Ishikawa (cell line): Measurements from ENCODE around the gene TUBGCP5.

Source experiments
- CEBPB ChIP-seq: IDR thresholded peaks from 2 replicates; pipeline ENCODE4 v1.6.1; 2012
- CREB1 ChIP-seq: IDR thresholded peaks from 2 replicates; pipeline ENCODE4 v1.6.1; 2012; ENCODE audit warnings: low read depth
- EGR1 ChIP-seq: IDR thresholded peaks from 2 replicates; pipeline ENCODE4 v1.6.1; 2012
- EP300 ChIP-seq: IDR thresholded peaks from 2 replicates; pipeline ENCODE4 v1.6.1; 2012; ENCODE audit warnings: borderline replicate concordance
- FOXM1 ChIP-seq: IDR thresholded peaks from 2 replicates; pipeline ENCODE4 v1.6.1; 2012; ENCODE audit warnings: low read depth, borderline replicate concordance
- NFIC ChIP-seq: IDR thresholded peaks from 2 replicates; pipeline ENCODE4 v1.6.1; 2012
- RAD21 ChIP-seq: IDR thresholded peaks from 2 replicates; pipeline ENCODE4 v1.6.1; 2012; ENCODE audit warnings: low read depth
- TAF1 ChIP-seq: IDR thresholded peaks from 2 replicates; pipeline ENCODE4 v1.6.1; 2012; ENCODE audit warnings: low read depth, mild to moderate bottlenecking
- TCF12 ChIP-seq: IDR thresholded peaks from 2 replicates; pipeline ENCODE4 v1.6.1; 2012; ENCODE audit warnings: low read depth
- TEAD4 ChIP-seq: IDR thresholded peaks from 2 replicates; pipeline ENCODE4 v1.6.1; 2012
- USF1 ChIP-seq: IDR thresholded peaks from 2 replicates; pipeline ENCODE4 v1.6.1; 2012
- YY1 ChIP-seq: IDR thresholded peaks from 2 replicates; pipeline ENCODE4 v1.6.1; 2012; ENCODE audit warnings: low read depth
- ZBTB7A ChIP-seq: IDR thresholded peaks from 2 replicates; pipeline ENCODE4 v1.6.1; 2012; ENCODE audit warnings: low read depth
- TF ChIP-seq, protein P1 (sequence below): IDR thresholded peaks from 2 replicates; pipeline ENCODE4 v1.6.1; 2012; ENCODE audit warnings: low read depth, mild to moderate bottlenecking
- TF ChIP-seq, protein P2 (sequence below): IDR thresholded peaks from 2 replicates; pipeline ENCODE4 v1.6.1; 2012

Gene TUBGCP5

DNA sequence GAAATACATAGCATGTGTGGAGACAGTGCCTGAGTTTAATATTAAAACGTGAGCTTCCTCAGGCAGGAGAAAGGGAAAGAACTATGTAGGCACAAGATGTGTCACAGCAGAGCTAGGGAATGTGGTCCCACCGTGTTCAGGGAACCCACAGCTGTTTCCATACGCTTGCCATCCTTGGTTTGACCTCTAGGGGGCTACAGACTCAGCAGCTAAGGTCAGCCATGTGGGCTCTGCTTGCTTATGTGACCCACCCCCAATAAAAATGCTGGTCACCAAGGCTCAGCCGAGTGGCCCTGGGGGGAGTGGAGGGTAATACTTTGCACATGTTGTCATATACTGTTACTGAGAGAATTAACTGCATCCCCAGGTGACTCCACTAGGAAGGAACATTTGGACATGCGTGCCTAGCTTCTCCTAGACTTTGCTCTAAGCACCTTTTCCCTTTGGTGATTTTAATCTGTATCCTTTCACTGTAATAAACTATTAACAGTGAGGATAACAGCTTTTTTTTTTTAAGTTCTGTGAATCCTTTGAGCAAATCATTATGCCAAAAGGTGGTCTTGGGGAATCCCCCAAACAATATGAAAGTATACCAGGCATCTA, 3.3 kb downstream of the TUBGCP5 start:
- no peak for TF ChIP-seq USF1
- TF ChIP-seq RAD21: peak; percentile 48; the same call in 1 of the 2 replicates

DNA sequence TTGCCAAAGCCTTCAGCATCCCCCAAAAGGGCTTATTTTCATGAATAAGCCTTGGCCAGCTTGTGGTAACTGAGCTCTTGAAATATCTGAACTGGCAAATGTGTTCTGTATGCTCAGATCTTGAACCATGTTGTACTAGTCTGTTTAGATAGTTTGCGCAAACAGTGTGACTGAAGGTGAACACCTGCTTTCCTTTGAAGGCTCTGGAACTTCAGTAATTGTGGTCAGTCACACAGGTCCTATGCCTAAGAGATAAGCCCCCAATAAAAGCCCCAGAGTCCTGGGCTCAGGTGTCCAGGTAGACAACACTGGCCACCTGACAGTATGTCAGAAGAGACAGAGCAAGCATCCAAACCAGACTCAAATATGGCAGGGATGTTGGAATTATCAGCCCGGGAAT, 5.4 kb downstream of the TUBGCP5 start:
- no peak for TF ChIP-seq TEAD4
- TF ChIP-seq TAF1: no peak
- no peak for TF ChIP-seq CREB1
- TF ChIP-seq, protein P1, sequence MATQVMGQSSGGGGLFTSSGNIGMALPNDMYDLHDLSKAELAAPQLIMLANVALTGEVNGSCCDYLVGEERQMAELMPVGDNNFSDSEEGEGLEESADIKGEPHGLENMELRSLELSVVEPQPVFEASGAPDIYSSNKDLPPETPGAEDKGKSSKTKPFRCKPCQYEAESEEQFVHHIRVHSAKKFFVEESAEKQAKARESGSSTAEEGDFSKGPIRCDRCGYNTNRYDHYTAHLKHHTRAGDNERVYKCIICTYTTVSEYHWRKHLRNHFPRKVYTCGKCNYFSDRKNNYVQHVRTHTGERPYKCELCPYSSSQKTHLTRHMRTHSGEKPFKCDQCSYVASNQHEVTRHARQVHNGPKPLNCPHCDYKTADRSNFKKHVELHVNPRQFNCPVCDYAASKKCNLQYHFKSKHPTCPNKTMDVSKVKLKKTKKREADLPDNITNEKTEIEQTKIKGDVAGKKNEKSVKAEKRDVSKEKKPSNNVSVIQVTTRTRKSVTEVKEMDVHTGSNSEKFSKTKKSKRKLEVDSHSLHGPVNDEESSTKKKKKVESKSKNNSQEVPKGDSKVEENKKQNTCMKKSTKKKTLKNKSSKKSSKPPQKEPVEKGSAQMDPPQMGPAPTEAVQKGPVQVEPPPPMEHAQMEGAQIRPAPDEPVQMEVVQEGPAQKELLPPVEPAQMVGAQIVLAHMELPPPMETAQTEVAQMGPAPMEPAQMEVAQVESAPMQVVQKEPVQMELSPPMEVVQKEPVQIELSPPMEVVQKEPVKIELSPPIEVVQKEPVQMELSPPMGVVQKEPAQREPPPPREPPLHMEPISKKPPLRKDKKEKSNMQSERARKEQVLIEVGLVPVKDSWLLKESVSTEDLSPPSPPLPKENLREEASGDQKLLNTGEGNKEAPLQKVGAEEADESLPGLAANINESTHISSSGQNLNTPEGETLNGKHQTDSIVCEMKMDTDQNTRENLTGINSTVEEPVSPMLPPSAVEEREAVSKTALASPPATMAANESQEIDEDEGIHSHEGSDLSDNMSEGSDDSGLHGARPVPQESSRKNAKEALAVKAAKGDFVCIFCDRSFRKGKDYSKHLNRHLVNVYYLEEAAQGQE: no peak
- no peak for TF ChIP-seq TCF12
- TF ChIP-seq FOXM1: no peak
- TF ChIP-seq CEBPB: no peak
- TF ChIP-seq EGR1: no peak
- no peak for TF ChIP-seq YY1
- TF ChIP-seq USF1: no peak
- no peak for TF ChIP-seq RAD21
- TF ChIP-seq, protein P2, sequence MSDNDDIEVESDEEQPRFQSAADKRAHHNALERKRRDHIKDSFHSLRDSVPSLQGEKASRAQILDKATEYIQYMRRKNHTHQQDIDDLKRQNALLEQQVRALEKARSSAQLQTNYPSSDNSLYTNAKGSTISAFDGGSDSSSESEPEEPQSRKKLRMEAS: no peak
- TF ChIP-seq EP300: no peak
- TF ChIP-seq ZBTB7A: no peak
- no peak for TF ChIP-seq NFIC

GRCh38 chr15:23026218-23026617, 13.2 kb downstream of the TUBGCP5 start:
- no peak for TF ChIP-seq EGR1
- no peak for TF ChIP-seq CEBPB
- TF ChIP-seq YY1: no peak
- no peak for TF ChIP-seq TAF1
- TF ChIP-seq TCF12: no peak
- TF ChIP-seq USF1: no peak
- TF ChIP-seq CREB1: no peak
- TF ChIP-seq TEAD4: no peak
- no peak for TF ChIP-seq ZBTB7A
- TF ChIP-seq RAD21: no peak

DNA sequence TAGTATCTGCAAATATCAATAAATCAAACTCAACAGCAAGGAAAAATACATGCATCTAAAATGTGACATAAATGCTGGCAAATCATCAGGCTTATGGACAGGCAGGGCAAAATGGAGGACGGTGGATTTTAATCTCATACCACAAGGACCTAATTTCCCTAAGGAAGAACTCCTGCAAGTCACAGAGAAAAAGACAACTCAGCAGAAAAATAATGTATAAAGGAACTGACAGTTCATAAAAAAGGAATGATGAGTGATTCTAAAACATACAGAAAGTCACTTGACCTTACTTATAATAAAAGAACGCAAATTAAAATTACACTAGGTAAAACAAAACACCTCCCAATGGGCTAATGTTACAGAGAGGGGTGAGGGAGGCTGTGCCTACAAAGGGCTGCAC, 17.2 kb downstream of the TUBGCP5 start:
- TF ChIP-seq YY1 (no peak), CREB1 (no peak), NFIC (no peak), TEAD4 (no peak), EP300 (no peak), RAD21 (no peak), USF1 (no peak), TCF12 (no peak), ZBTB7A (no peak), EGR1 (no peak), TAF1 (no peak), FOXM1 (no peak), CEBPB (no peak)
- TF ChIP-seq, protein P2: no peak
- TF ChIP-seq, protein P1: no peak

DNA sequence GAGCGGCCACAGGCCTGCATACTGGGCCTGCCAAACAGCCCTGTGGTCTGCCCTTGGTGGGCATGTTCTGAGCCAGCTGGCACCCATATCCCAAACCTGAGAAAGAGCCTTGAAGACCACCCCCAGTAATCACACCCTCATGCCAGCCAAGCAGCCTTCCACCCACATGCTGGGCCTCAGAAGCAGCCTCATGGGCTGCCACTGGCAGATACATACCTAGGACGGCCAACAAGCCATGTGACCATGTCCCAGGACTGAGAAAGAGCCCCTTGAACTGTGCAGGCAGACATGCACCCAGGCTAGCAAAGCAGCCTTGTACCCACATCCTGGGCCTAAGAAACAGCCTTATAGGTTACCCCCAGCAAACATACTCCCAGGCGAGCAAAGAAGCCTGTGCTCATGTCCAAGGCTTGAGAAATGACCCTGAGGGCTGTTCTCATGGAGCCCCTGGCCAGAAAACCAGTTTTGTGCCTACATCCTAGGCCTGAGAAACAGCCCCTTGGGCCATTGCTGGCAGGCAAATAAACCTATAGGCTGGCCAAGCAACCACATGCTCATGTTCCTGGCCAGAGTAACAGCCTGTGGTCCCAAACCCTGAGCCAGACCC, 24.9 kb downstream of the TUBGCP5 start:
- TF ChIP-seq FOXM1 (no peak), TCF12 (no peak), CREB1 (no peak), CEBPB (no peak), ZBTB7A (no peak), NFIC (no peak), RAD21 (no peak), EP300 (no peak), EGR1 (no peak), TEAD4 (no peak), TAF1 (no peak), YY1 (no peak), USF1 (no peak)
- TF ChIP-seq, protein P1: no peak
- TF ChIP-seq, protein P2: no peak
